KMS-11 (cell line): ENCODE data around the gene UBE2O.

ENCODE experiments used
- H2AFZ ChIP-seq: fragments of 200-600 bp; sonication (generic); 2 replicates; pipeline ENCODE4 v1.6.1; 2016; ENCODE audit warnings: antibody characterized with exemption, mixed run types, low read depth
- H3K27ac ChIP-seq: fragments of 200-600 bp; sonication (generic); 2 replicates; pipeline ENCODE4 v1.6.1; 2016; ENCODE audit warnings: mild to moderate bottlenecking, mixed run types
- H3K27me3 ChIP-seq: fragments of 200-600 bp; sonication (generic); 2 replicates; pipeline ENCODE4 v1.6.1; 2017; ENCODE audit warnings: mild to moderate bottlenecking, low read depth, mixed run types, moderate library complexity; ENCODE audit not compliant: insufficient read depth
- H3K36me3 ChIP-seq: fragments of 200-600 bp; sonication (generic); 2 replicates; pipeline ENCODE4 v1.6.1; 2017; ENCODE audit warnings: mild to moderate bottlenecking, mixed run types; ENCODE audit not compliant: insufficient read depth
- H3K4me1 ChIP-seq: fragments of 200-600 bp; sonication (generic); 2 replicates; pipeline ENCODE4 v1.6.1; 2016; ENCODE audit warnings: mild to moderate bottlenecking, low read depth, mixed run types; ENCODE audit not compliant: poor library complexity, severe bottlenecking
- H3K4me2 ChIP-seq: fragments of 200-600 bp; sonication (generic); 2 replicates; pipeline ENCODE4 v1.7.0; 2016; ENCODE audit warnings: mild to moderate bottlenecking, mixed run types
- H3K4me3 ChIP-seq: fragments of 200-600 bp; sonication (generic); IDR thresholded peaks from 2 replicates; pipeline ENCODE4 v1.6.1; 2017; ENCODE audit warnings: low read depth, low read length, mixed read lengths; ENCODE audit not compliant: insufficient read depth
- H3K79me2 ChIP-seq: fragments of 200-600 bp; sonication (generic); 2 replicates; pipeline ENCODE4 v1.6.1; 2016; ENCODE audit warnings: low read depth, mixed run types; ENCODE audit not compliant: insufficient read depth
- H3K9ac ChIP-seq: fragments of 200-600 bp; sonication (generic); 2 replicates; pipeline ENCODE4 v1.6.1; 2016; ENCODE audit warnings: mild to moderate bottlenecking, mixed run types
- H4K20me1 ChIP-seq: fragments of 200-600 bp; sonication (generic); 2 replicates; pipeline ENCODE4 v1.6.1; 2016; ENCODE audit warnings: mild to moderate bottlenecking, mixed run types; ENCODE audit not compliant: insufficient read depth
- TF ChIP-seq, protein P1 (sequence below): fragments of 200-600 bp; sonication (generic); conservative IDR thresholded peaks from 2 replicates; pipeline ENCODE4 v1.6.1; 2017; ENCODE audit warnings: low read depth, mild to moderate bottlenecking, antibody characterized with exemption, low read length, moderate library complexity, mixed read lengths

UBE2O gene

DNA sequence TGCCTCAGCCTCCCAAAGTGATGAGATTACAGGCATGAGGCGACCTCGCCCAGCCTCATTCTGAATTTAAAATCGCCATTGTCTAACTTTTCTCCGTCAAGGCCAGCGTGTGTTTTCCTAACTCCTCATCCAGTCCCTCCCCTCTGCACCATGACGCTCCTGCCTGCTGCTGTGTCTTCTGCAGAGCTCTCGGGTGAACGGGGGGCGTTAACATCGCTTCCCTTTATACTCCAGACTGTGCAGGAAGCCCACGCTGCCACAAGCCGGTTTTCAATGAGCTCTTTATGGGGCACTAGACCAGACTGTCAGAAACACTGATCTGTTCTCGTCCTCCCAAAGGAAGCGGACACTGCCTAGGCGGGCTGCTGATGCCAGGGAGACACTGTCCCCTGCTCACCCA, 27.7 kb upstream of the UBE2O start:
- H3K4me1 ChIP-seq = peaks cover 46% of the 10 kb centered on the region
- peak overlapping the region; percentile 40; the same call in 1 of the 2 replicates for H3K9ac ChIP-seq
- peak overlapping the region; percentile 56 for H3K27ac ChIP-seq
- no peaks in the 10 kb centered on the region for H3K79me2 ChIP-seq
- peak overlapping the region; percentile 92 for H3K4me2 ChIP-seq
- H3K36me3 ChIP-seq = no peaks in the 10 kb centered on the region
- TF ChIP-seq, protein P1, sequence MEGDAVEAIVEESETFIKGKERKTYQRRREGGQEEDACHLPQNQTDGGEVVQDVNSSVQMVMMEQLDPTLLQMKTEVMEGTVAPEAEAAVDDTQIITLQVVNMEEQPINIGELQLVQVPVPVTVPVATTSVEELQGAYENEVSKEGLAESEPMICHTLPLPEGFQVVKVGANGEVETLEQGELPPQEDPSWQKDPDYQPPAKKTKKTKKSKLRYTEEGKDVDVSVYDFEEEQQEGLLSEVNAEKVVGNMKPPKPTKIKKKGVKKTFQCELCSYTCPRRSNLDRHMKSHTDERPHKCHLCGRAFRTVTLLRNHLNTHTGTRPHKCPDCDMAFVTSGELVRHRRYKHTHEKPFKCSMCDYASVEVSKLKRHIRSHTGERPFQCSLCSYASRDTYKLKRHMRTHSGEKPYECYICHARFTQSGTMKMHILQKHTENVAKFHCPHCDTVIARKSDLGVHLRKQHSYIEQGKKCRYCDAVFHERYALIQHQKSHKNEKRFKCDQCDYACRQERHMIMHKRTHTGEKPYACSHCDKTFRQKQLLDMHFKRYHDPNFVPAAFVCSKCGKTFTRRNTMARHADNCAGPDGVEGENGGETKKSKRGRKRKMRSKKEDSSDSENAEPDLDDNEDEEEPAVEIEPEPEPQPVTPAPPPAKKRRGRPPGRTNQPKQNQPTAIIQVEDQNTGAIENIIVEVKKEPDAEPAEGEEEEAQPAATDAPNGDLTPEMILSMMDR = no peak
- H2AFZ ChIP-seq = no peak overlapping the region
- H3K4me3 ChIP-seq = no peak overlapping the region
- no peaks in the 10 kb centered on the region for H3K27me3 ChIP-seq
- no peaks in the 10 kb centered on the region for H4K20me1 ChIP-seq

DNA sequence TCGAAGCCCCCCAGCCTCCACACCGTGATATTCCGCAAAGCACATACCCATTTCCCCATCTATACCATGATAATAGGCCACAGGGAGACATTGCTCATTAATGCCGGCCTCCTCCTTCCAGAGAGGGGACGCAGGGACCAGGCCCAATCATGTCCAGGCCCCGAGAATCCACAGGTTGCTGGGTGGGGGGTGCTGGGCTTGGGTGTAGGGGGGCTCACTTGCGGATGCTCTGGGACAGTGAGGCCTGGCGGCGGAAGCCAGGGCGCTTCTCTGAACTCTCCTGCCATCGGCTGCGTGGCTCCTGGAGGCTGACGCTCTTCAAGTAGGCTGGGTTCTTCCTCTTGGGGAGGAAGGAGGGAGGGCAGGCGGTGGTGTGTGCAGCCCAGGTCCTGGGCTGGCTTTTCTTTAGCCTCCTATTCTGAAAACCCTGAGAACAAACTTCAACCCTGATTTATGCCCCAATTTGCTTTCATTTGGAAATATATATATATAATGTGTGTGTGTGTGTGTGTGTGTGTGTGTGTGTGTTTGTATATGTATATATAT, 26.6 kb upstream of the UBE2O start:
- Histone ChIP-seq H2AFZ (no peak overlapping the region), H3K79me2 (no peaks in the 10 kb centered on the region), H3K4me3 (no peak overlapping the region), H3K9ac (no peak overlapping the region), H3K27ac (no peak overlapping the region), H4K20me1 (no peaks in the 10 kb centered on the region), H3K36me3 (no peaks in the 10 kb centered on the region), H3K27me3 (no peaks in the 10 kb centered on the region), H3K4me1 (peaks cover 45% of the 10 kb centered on the region), H3K4me2 (no peak overlapping the region)
- TF ChIP-seq, protein P1 = no peak

DNA sequence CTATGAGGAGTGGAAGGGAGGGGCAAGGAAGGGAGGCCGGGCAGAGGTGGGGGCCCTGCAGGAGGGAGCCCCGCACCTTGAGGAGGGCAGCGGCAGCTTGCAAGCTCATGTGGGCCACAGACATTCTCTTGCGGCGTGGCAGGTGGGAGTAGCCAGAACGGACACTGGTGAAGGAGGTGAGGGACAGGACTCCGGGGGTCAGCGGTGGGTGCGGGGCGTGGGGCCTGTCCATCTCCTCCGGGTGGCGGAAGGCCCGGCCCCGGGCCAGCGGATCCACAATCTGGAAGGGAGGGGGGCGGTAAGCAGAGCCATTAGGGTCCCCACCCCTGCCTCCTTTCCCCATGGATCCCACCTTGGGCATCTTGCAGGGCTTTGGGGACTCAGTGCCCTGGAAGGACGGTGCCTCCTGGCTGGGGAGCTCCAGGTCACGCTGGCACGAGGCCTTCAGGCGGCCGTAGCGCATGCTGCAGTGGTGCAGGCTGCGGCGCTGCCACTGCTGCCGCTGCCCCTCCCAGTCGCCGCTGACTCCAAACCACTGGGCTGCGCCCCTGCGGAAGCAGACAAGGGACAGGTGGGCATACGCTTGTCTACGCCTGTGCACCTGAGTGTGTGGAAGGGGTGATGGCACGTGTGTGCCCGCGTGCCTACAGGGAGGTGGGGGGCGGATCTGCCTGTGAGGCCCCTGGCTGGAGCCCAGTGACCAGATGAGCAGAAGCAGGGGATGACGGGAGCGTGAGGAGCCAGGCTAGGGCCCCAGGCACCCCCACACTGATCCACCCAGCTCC, 26.0 kb upstream of the UBE2O start:
- no peak overlapping the region for H2AFZ ChIP-seq
- no peak overlapping the region for H3K4me3 ChIP-seq
- TF ChIP-seq, protein P1 = no peak
- H3K4me2 ChIP-seq = no peak overlapping the region
- H3K79me2 ChIP-seq = no peaks in the 10 kb centered on the region
- peaks cover 38% of the 10 kb centered on the region for H3K4me1 ChIP-seq
- H3K9ac ChIP-seq = no peak overlapping the region
- no peak overlapping the region for H3K27ac ChIP-seq
- H3K36me3 ChIP-seq = no peaks in the 10 kb centered on the region
- no peaks in the 10 kb centered on the region for H4K20me1 ChIP-seq
- no peaks in the 10 kb centered on the region for H3K27me3 ChIP-seq

DNA sequence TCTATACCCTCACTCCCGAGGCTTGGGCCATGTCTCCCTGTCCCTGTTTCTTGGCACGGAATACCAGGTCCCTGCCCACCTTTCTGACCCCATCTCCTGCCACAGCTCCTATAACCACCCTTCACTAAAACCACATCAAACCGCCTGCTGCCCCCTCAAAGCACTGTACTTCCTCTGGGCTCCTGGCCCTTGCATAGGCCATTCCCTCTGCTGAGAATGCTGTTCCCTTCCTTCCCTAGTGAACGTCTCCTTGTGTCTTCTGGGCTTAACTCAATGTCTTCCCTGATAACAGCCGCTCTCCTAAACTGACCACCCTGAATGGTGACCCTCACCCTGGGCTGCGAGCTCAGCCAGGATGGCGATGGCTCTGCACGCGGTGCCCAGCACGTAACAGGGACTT, 25.1 kb upstream of the UBE2O start:
- no peaks in the 10 kb centered on the region for H4K20me1 ChIP-seq
- no peak overlapping the region for H3K27ac ChIP-seq
- no peak overlapping the region for H3K4me3 ChIP-seq
- no peaks in the 10 kb centered on the region for H3K79me2 ChIP-seq
- no peaks in the 10 kb centered on the region for H3K27me3 ChIP-seq
- peaks cover 30% of the 10 kb centered on the region for H3K4me1 ChIP-seq
- TF ChIP-seq, protein P1 = no peak
- H3K4me2 ChIP-seq = no peak overlapping the region
- H3K9ac ChIP-seq = no peak overlapping the region
- H3K36me3 ChIP-seq = no peaks in the 10 kb centered on the region
- H2AFZ ChIP-seq = no peak overlapping the region
